Thyroid gland (tissue), 4 donors: ENCODE results near the gene PDE5A. TPM values are rescaled to one million over a fixed set of nuclear protein-coding genes. Genes with fewer than 3 reads are reported as not detected.

Experiments used
- DNase-seq, 2 donors: peaks; one replicate each; pipeline ENCODE4 v3.0.0-alpha.2; 2019
- H3K27ac ChIP-seq, 3 donors: fragments of 200-600 bp; sonication (generic); 1 replicate in 2 of 3; 2 replicates in 1 of 3; pipeline ENCODE4 v1.5.1; 2016 to 2019; ENCODE audit warnings: mild to moderate bottlenecking in 1 of 3, moderate library complexity in 1 of 3
- H3K27me3 ChIP-seq: fragments of 200-600 bp; sonication (generic); one replicate; pipeline ENCODE4 v1.5.1; 2019
- H3K36me3 ChIP-seq, 2 donors: fragments of 200-600 bp; sonication (generic); one replicate each; pipeline ENCODE4 v1.5.1; 2016 to 2019
- H3K4me1 ChIP-seq, 2 donors: fragments of 200-600 bp; sonication (generic); one replicate each; pipeline ENCODE4 v1.5.1; 2017 to 2019
- H3K4me3 ChIP-seq, 3 donors: fragments of 200-600 bp; sonication (generic); replicated peaks in 1 of 3; 1 replicate in 2 of 3; 2 replicates in 1 of 3; pipeline ENCODE4 v1.5.1; 2016; ENCODE audit warnings: mild to moderate bottlenecking in 1 of 3
- H3K9me3 ChIP-seq: fragments of 200-600 bp; sonication (generic); one replicate; pipeline ENCODE4 v1.5.1; 2017
- POLR2A ChIP-seq, 2 donors: fragments of 450-650 bp; IDR thresholded peaks; one replicate each; pipeline ENCODE4 v1.6.1; 2017; ENCODE audit warnings: antibody characterized with exemption in 2 of 2, mild to moderate bottlenecking in 2 of 2, moderate library complexity in 1 of 2
- WGBS, 2 donors: methylation state at CpG; one replicate each; pipeline ENCODE4 v1.1.5; 2017; 5-methylcytosine and 5-hydroxymethylcytosine counted together
- intact Hi-C: fragments of 100-400 bp; cut with DNase I; formaldehyde crosslinking; loops from one replicate; pipeline ENCODE4 v1.15.1; 2023
- total RNA-seq, 4 donors: library from RNA; depleted of rRNA; stranded (reverse); fragments of >200 nt; gene quantifications; one replicate each; pipeline ENCODE4 v1.2.3, GENCODE V29; 2016
- TF ChIP-seq, protein P1 (sequence below), 6 experiments: fragments of 200-600 bp in 3 of 6; fragments of 450-650 bp in 3 of 6; sonication (generic) in 3 of 6; IDR thresholded peaks; one replicate each; pipeline ENCODE4 v1.5.1; 2016 to 2019; ENCODE audit warnings: antibody characterized with exemption in 6 of 6, mild to moderate bottlenecking in 2 of 6, inconsistent platforms in 1 of 6, moderate library complexity in 1 of 6

PDE5A gene
- total RNA-seq, 4 donors from 2014 or later = 20.9 to 74.0 (median 30.2) TPM

GRCh38 chr4:119655111-119655837 lies 26.7 kb upstream of the PDE5A start:
- Histone ChIP-seq H3K27me3 (no peaks in the 10 kb centered on the region), H3K9me3 (no peaks in the 10 kb centered on the region), H3K36me3 (no peaks in the 10 kb centered on the region), H3K4me3 (no peak overlapping the region), H3K27ac (no peak overlapping the region), H3K4me1 (no peaks in the 10 kb centered on the region)
- intact Hi-C loops = no loop called here
- TF ChIP-seq POLR2A (IDR thresholded peaks at IDR 0.05) = no peak
- TF ChIP-seq, protein P1, sequence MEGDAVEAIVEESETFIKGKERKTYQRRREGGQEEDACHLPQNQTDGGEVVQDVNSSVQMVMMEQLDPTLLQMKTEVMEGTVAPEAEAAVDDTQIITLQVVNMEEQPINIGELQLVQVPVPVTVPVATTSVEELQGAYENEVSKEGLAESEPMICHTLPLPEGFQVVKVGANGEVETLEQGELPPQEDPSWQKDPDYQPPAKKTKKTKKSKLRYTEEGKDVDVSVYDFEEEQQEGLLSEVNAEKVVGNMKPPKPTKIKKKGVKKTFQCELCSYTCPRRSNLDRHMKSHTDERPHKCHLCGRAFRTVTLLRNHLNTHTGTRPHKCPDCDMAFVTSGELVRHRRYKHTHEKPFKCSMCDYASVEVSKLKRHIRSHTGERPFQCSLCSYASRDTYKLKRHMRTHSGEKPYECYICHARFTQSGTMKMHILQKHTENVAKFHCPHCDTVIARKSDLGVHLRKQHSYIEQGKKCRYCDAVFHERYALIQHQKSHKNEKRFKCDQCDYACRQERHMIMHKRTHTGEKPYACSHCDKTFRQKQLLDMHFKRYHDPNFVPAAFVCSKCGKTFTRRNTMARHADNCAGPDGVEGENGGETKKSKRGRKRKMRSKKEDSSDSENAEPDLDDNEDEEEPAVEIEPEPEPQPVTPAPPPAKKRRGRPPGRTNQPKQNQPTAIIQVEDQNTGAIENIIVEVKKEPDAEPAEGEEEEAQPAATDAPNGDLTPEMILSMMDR (IDR thresholded peaks at IDR 0.05) = no peak
- 67 to 69% methylated on average over 4 of the region's 4 CpGs for WGBS, 2 donors
- no peak for DNase-seq

DNA sequence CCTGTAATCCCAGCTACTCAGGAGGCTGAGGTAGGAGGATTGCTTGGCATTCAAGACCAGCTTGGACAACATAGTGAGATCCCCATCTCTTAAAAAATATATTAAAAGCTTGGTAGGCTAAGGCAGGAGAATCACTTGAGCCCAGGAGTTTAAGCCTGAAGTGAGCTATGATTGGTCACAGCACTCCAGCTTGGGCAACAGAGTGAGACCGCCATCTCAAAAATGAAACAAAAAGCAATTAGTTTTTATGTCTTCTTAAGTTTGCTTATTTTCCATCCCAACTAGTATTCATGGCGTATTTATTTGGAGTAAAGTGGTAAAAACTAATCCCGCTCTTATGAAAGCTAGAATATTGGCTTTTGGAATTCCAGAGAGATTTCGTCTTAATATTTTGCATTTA lies 25.4 kb upstream of the PDE5A start:
- intact Hi-C loops = no loop called here
- no peak for DNase-seq
- Histone ChIP-seq H3K36me3 (no peaks in the 10 kb centered on the region), H3K27me3 (no peaks in the 10 kb centered on the region), H3K4me3 (no peak overlapping the region), H3K27ac (no peak overlapping the region), H3K9me3 (no peaks in the 10 kb centered on the region), H3K4me1 (no peaks in the 10 kb centered on the region)
- WGBS, 2 donors = 89 to 93% methylated on average over 4 of the region's 4 CpGs
- TF ChIP-seq, protein P1 (IDR thresholded peaks at IDR 0.05) = no peak

GRCh38 chr4:119652998-119653397 lies 24.4 kb upstream of the PDE5A start:
- no peak overlapping the region for H3K4me3 ChIP-seq
- 87 to 100% methylated on average over 1 of the region's 1 CpG for WGBS, 2 donors
- TF ChIP-seq, protein P1 (IDR thresholded peaks at IDR 0.05) = no peak
- no peak for TF ChIP-seq POLR2A (IDR thresholded peaks at IDR 0.05)
- no peak overlapping the region for H3K27ac ChIP-seq
- H3K4me1 ChIP-seq = no peaks in the 10 kb centered on the region
- no peaks in the 10 kb centered on the region for H3K9me3 ChIP-seq
- H3K27me3 ChIP-seq = no peaks in the 10 kb centered on the region
- no peaks in the 10 kb centered on the region for H3K36me3 ChIP-seq
- intact Hi-C loops = no loop called here
- no peak for DNase-seq

DNA sequence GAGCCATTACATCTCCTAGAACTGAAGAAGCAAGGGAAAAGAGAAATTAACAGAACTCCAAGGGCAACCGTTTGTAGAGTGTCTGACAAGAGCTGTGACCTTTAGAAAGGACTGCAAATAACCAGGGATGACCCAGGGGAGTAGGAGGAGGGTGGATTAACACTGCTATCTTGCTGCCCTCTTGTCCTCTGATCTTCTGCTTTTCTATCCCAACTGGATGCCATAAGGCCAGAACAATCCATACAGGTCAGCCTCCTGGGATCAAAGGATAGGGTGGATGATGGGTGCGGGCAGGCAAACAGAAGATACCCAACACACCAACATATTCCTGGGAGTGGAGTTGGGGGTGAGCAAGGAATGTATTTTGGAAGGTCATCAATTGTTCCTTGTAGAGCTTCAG lies 19.8 kb upstream of the PDE5A start:
- WGBS, 2 donors = 59 to 75% methylated on average over 2 of the region's 2 CpGs
- Histone ChIP-seq H3K4me3 (no peak overlapping the region), H3K36me3 (no peaks in the 10 kb centered on the region), H3K4me1 (no peaks in the 10 kb centered on the region), H3K9me3 (no peaks in the 10 kb centered on the region), H3K27me3 (no peaks in the 10 kb centered on the region), H3K27ac (no peak overlapping the region)
- intact Hi-C loops = no loop called here
- DNase-seq = no peak
- TF ChIP-seq, protein P1 (IDR thresholded peaks at IDR 0.05) = no peak
- no peak for TF ChIP-seq POLR2A (IDR thresholded peaks at IDR 0.05)

- intact Hi-C loops = no loop called here
- TF ChIP-seq POLR2A (IDR thresholded peaks at IDR 0.05) = no peak
- TF ChIP-seq, protein P1 (IDR thresholded peaks at IDR 0.05) = no peak
- H3K4me1 ChIP-seq = no peaks in the 10 kb centered on the region
- no peak overlapping the region for H3K4me3 ChIP-seq
- no peak overlapping the region for H3K27ac ChIP-seq
- H3K27me3 ChIP-seq = no peaks in the 10 kb centered on the region
- DNase-seq = no peak
- WGBS, 2 donors = 76 to 77% methylated on average over 3 of the region's 3 CpGs
- H3K36me3 ChIP-seq = no peaks in the 10 kb centered on the region
- no peaks in the 10 kb centered on the region for H3K9me3 ChIP-seq
Observed at GRCh38 chr4:119647558-119647957, 19.0 kb upstream of the PDE5A start.
